ENCODE measurements around the gene MAP4K4. TPM values are rescaled to one million over a fixed set of nuclear protein-coding genes. Genes with fewer than 3 reads are reported as not detected.
"Not testable (repeated sequence)": the region's sequence is repeated elsewhere in the genome, so short reads cannot be mapped to it uniquely, and the experiment has no call there.

Gene MAP4K4
- total RNA-seq, 1 donor from 2014 or later, result 54.5 TPM

DNA sequence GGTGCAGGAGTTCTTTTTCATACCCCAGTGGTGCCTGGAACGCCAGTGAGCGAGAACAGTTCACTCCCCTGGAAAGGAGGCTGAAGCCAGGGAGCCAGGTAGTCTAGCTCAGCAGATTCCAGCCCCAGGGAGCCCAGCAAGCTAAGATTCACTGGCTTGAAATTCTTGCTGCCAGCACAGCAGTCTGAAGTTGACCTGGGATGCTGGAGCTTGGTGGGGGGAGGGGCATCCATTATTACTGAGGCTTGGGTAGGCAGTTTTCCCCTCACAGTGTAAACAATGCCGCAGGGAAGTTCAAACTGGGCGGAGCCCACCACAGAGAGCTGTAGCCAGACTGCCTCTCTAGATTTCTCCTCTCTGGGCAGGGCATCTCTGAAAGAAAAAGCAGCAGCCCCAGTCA lies 238.3 kb downstream of the MAP4K4 start:
- H3K4me3 Mint-ChIP-seq; H3K4me1 Mint-ChIP-seq (ENCODE audit: low read depth); intact Hi-C loops (cut with micrococcal nuclease); H3K27ac Mint-ChIP-seq; H3K36me3 Mint-ChIP-seq (ENCODE audit: low read depth); DNase-seq (ENCODE audit: low spot score): not testable (repeated sequence)
- Mint-ChIP-seq H3K9me3 (peaks cover 17% of the 10 kb centered on the region), H3K27me3 (ENCODE audit: insufficient read depth) (peaks cover 16% of the 10 kb centered on the region)

DNA sequence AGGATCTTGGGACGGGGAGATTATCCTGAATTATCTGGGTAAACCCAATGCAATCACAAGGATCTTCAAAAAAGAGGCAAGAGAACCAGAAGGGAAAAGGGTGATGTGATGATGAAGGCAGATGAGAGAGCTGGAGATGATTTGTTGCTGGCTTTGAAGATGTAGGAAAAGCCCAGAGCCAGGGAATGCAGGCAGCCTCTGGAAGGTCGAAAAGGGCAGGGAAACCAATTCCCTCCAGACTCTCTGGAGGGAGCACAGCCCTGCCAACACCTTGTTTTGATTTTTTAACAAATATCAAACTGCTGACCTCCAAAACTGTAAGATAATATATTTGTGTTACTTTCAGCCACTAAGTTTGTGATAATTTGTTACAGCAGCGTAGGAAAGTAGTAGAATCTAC lies 245.3 kb downstream of the MAP4K4 start:
- peaks cover 1% of the 10 kb centered on the region for H3K36me3 Mint-ChIP-seq (ENCODE audit: low read depth)
- H3K9me3 Mint-ChIP-seq, result peaks cover 11% of the 10 kb centered on the region
- H3K27ac Mint-ChIP-seq, result no peak overlapping the region
- no peak overlapping the region for H3K4me3 Mint-ChIP-seq
- H3K4me1 Mint-ChIP-seq (ENCODE audit: low read depth), result no peaks in the 10 kb centered on the region
- intact Hi-C loops (cut with micrococcal nuclease), result no loop called here
- peaks cover 18% of the 10 kb centered on the region for H3K27me3 Mint-ChIP-seq (ENCODE audit: insufficient read depth)
- DNase-seq (ENCODE audit: low spot score), result no peak

Other genes with a start within 250 kb of the MAP4K4 start
- 0.78 and 1.2 TPM in 2 replicates for gene RFX8, start 222.6 kb upstream of the MAP4K4 start, total RNA-seq